BLaER1 treated with 17β-estradiol and CSF1 and Interleukin-3, amounts not matched to agents 10 nM and 100 nM (cell line): ENCODE results near the gene BCL11A.
A peak's percentile ranks its signal among the peaks of the same experiment; 100 is the strongest.

ENCODE experiments used
- H3K27ac ChIP-seq, 11 experiments: shearing (Covaris generic); formaldehyde crosslinking; 2 replicates each; pipeline ENCODE4 v1.8.1; 2022
- H3K27me3 ChIP-seq, 11 experiments: shearing (Covaris generic); formaldehyde crosslinking; 2 replicates each; pipeline ENCODE4 v1.8.1; 2022
- H3K36me3 ChIP-seq, 11 experiments: shearing (Covaris generic); formaldehyde crosslinking; 2 replicates each; pipeline ENCODE4 v1.8.1; 2022
- H3K4me1 ChIP-seq, 10 experiments: shearing (Covaris generic); formaldehyde crosslinking; 2 replicates each; pipeline ENCODE4 v1.8.1; 2022
- H3K4me2 ChIP-seq, 11 experiments: shearing (Covaris generic); formaldehyde crosslinking; 2 replicates each; pipeline ENCODE4 v1.8.1; 2022
- H3K4me3 ChIP-seq, 10 experiments: shearing (Covaris generic); formaldehyde crosslinking; 2 replicates each; pipeline ENCODE4 v1.8.1; 2022
- H3K9ac ChIP-seq, 11 experiments: shearing (Covaris generic); formaldehyde crosslinking; 2 replicates each; pipeline ENCODE4 v1.8.1; 2022
- H3K9me3 ChIP-seq, 11 experiments: shearing (Covaris generic); formaldehyde crosslinking; replicated peaks in 1 of 11; 2 replicates each; pipeline ENCODE4 v1.8.1; 2022
- H4K20me1 ChIP-seq, 11 experiments: shearing (Covaris generic); formaldehyde crosslinking; 2 replicates each; pipeline ENCODE4 v1.8.1; 2022
- Cebpa-rat ChIP-seq, 11 experiments: shearing (Covaris generic); IDR thresholded peaks; 2 replicates each; pipeline ENCODE4 v1.8.1; 2022

The BCL11A gene

GRCh38 chr2:60550984-60551239 is 2.5 kb downstream of the BCL11A start:
- Histone ChIP-seq H3K9me3 (no peaks in the 10 kb centered on the region), H3K4me3 (peak overlapping the region; percentile 72 to 95 (median 88)), H3K9ac (peak overlapping the region; percentile 78 to 99 (median 96); a peak in 21 of 22 replicates), H3K36me3 (peaks cover 0 to 6% (median 1%) of the 10 kb centered on the region in 11 experiments; a peak in 10 of 22 replicates), H3K27ac (peak overlapping the region in 9 of 11 experiments; percentile 88 to 98 (median 94); a peak in 18 of 22 replicates), H3K4me1 (peaks cover 25 to 33% (median 29%) of the 10 kb centered on the region in 10 experiments), H3K27me3 (no peaks in the 10 kb centered on the region), H3K4me2 (peak overlapping the region; percentile 83 to 98 (median 95)), H4K20me1 (peaks cover 0 to 21% (median 0%) of the 10 kb centered on the region in 11 experiments; a peak in 6 of 22 replicates)
- no peak for TF ChIP-seq Cebpa-rat (IDR thresholded peaks at IDR 0.05)

GRCh38 chr2:60550178-60550983 is 3.1 kb downstream of the BCL11A start:
- Histone ChIP-seq H3K9ac (peak overlapping the region; percentile 73 to 99 (median 96)), H3K36me3 (peaks cover 0 to 11% (median 7%) of the 10 kb centered on the region in 11 experiments; a peak in 15 of 22 replicates), H4K20me1 (peaks cover 0 to 27% (median 0%) of the 10 kb centered on the region in 11 experiments; a peak in 6 of 22 replicates), H3K27ac (peak overlapping the region; percentile 27 to 98 (median 92); a peak in 21 of 22 replicates), H3K4me1 (peaks cover 26 to 36% (median 35%) of the 10 kb centered on the region in 10 experiments), H3K4me3 (peak overlapping the region; percentile 72 to 95 (median 88)), H3K27me3 (no peaks in the 10 kb centered on the region), H3K9me3 (no peaks in the 10 kb centered on the region), H3K4me2 (peak overlapping the region; percentile 83 to 98 (median 95))
- no peak for TF ChIP-seq Cebpa-rat (IDR thresholded peaks at IDR 0.05)

GRCh38 chr2:60549928-60550177 is 3.6 kb downstream of the BCL11A start:
- Histone ChIP-seq H3K27me3 (no peaks in the 10 kb centered on the region), H4K20me1 (peaks cover 0 to 32% (median 0%) of the 10 kb centered on the region in 11 experiments; a peak in 6 of 22 replicates), H3K27ac (peak overlapping the region; percentile 27 to 98 (median 92); a peak in 21 of 22 replicates), H3K36me3 (peaks cover 0 to 17% (median 12%) of the 10 kb centered on the region in 11 experiments; a peak in 15 of 22 replicates), H3K9me3 (no peaks in the 10 kb centered on the region), H3K4me1 (peaks cover 32 to 41% (median 40%) of the 10 kb centered on the region in 10 experiments), H3K4me2 (peak overlapping the region; percentile 83 to 98 (median 95)), H3K9ac (peak overlapping the region; percentile 73 to 99 (median 96)), H3K4me3 (peak overlapping the region; percentile 72 to 95 (median 88))
- TF ChIP-seq Cebpa-rat (IDR thresholded peaks at IDR 0.05), result no peak

- H3K27ac ChIP-seq, result peak overlapping the region; percentile 27 to 98 (median 92); a peak in 21 of 22 replicates
- peaks cover 0 to 21% (median 17%) of the 10 kb centered on the region in 11 experiments; a peak in 15 of 22 replicates for H3K36me3 ChIP-seq
- peak overlapping the region; percentile 83 to 98 (median 95) for H3K4me2 ChIP-seq
- H3K9ac ChIP-seq, result peak overlapping the region; percentile 73 to 99 (median 96)
- no peak for TF ChIP-seq Cebpa-rat (IDR thresholded peaks at IDR 0.05)
- H3K9me3 ChIP-seq, result no peaks in the 10 kb centered on the region
- H3K4me3 ChIP-seq, result peak overlapping the region; percentile 72 to 95 (median 88)
- peaks cover 36 to 46% (median 45%) of the 10 kb centered on the region in 10 experiments for H3K4me1 ChIP-seq
- H3K27me3 ChIP-seq, result no peaks in the 10 kb centered on the region
- peaks cover 0 to 37% (median 0%) of the 10 kb centered on the region in 11 experiments; a peak in 6 of 22 replicates for H4K20me1 ChIP-seq
Measured at GRCh38 chr2:60549238-60549927, 4.1 kb downstream of the BCL11A start.

GRCh38 chr2:60548845-60549237 is 4.6 kb downstream of the BCL11A start:
- H3K4me2 ChIP-seq, result peak overlapping the region; percentile 83 to 98 (median 95)
- peaks cover 0 to 24% (median 17%) of the 10 kb centered on the region in 11 experiments; a peak in 15 of 22 replicates for H3K36me3 ChIP-seq
- peaks cover 42 to 51% (median 50%) of the 10 kb centered on the region in 10 experiments for H3K4me1 ChIP-seq
- no peak for TF ChIP-seq Cebpa-rat (IDR thresholded peaks at IDR 0.05)
- no peaks in the 10 kb centered on the region for H3K27me3 ChIP-seq
- no peaks in the 10 kb centered on the region for H3K9me3 ChIP-seq
- H3K27ac ChIP-seq, result peak overlapping the region in 10 of 11 experiments; percentile 70 to 98 (median 93); a peak in 21 of 22 replicates
- peak overlapping the region; percentile 72 to 95 (median 88) for H3K4me3 ChIP-seq
- peaks cover 0 to 39% (median 0%) of the 10 kb centered on the region in 11 experiments; a peak in 6 of 22 replicates for H4K20me1 ChIP-seq
- H3K9ac ChIP-seq, result peak overlapping the region; percentile 73 to 99 (median 96)

- no peaks in the 10 kb centered on the region for H3K9me3 ChIP-seq
- peak overlapping the region; percentile 72 to 95 (median 88); a peak in 18 of 20 replicates for H3K4me3 ChIP-seq
- H3K36me3 ChIP-seq, result peaks cover 0 to 29% (median 21%) of the 10 kb centered on the region in 11 experiments; a peak in 15 of 22 replicates
- no peak for TF ChIP-seq Cebpa-rat (IDR thresholded peaks at IDR 0.05)
- peak overlapping the region in 9 of 11 experiments; percentile 88 to 98 (median 94); a peak in 19 of 22 replicates for H3K27ac ChIP-seq
- no peaks in the 10 kb centered on the region for H3K27me3 ChIP-seq
- peak overlapping the region; percentile 83 to 98 (median 95) for H3K4me2 ChIP-seq
- peaks cover 0 to 39% (median 0%) of the 10 kb centered on the region in 11 experiments; a peak in 6 of 22 replicates for H4K20me1 ChIP-seq
- peaks cover 47 to 56% (median 55%) of the 10 kb centered on the region in 10 experiments for H3K4me1 ChIP-seq
- peak overlapping the region in 10 of 11 experiments; percentile 73 to 99 (median 96); a peak in 19 of 22 replicates for H3K9ac ChIP-seq
Measured at GRCh38 chr2:60548311-60548710, 5.1 kb downstream of the BCL11A start.

GRCh38 chr2:60547841-60548240 is 5.6 kb downstream of the BCL11A start:
- no peaks in the 10 kb centered on the region for H3K9me3 ChIP-seq
- peaks cover 52 to 61% (median 60%) of the 10 kb centered on the region in 10 experiments for H3K4me1 ChIP-seq
- peak overlapping the region in 8 of 11 experiments; percentile 89 to 98 (median 94); a peak in 16 of 22 replicates for H3K27ac ChIP-seq
- H3K4me3 ChIP-seq, result peak overlapping the region in 8 of 10 experiments; percentile 83 to 95 (median 90); a peak in 13 of 20 replicates
- peaks cover 0 to 39% (median 0%) of the 10 kb centered on the region in 11 experiments; a peak in 6 of 22 replicates for H4K20me1 ChIP-seq
- H3K9ac ChIP-seq, result peak overlapping the region in 9 of 11 experiments; percentile 61 to 99 (median 97); a peak in 16 of 22 replicates
- TF ChIP-seq Cebpa-rat (IDR thresholded peaks at IDR 0.05), result no peak
- H3K4me2 ChIP-seq, result peak overlapping the region; percentile 83 to 98 (median 95); a peak in 21 of 22 replicates
- peaks cover 0 to 33% (median 23%) of the 10 kb centered on the region in 11 experiments; a peak in 15 of 22 replicates for H3K36me3 ChIP-seq
- H3K27me3 ChIP-seq, result no peaks in the 10 kb centered on the region

- Histone ChIP-seq H3K36me3 (peaks cover 0 to 43% (median 30%) of the 10 kb centered on the region in 11 experiments; a peak in 15 of 22 replicates), H3K27ac (peak overlapping the region in 9 of 11 experiments; percentile 76 to 98 (median 94); a peak in 17 of 22 replicates), H3K27me3 (no peaks in the 10 kb centered on the region), H3K4me3 (peak overlapping the region in 8 of 10 experiments; percentile 8 to 95 (median 85); a peak in 10 of 20 replicates), H3K9me3 (no peaks in the 10 kb centered on the region), H3K4me1 (peaks cover 60 to 70% (median 69%) of the 10 kb centered on the region in 10 experiments), H3K4me2 (peak overlapping the region; percentile 83 to 98 (median 95)), H3K9ac (peak overlapping the region in 9 of 11 experiments; percentile 61 to 99 (median 97); a peak in 16 of 22 replicates), H4K20me1 (peaks cover 0 to 39% (median 0%) of the 10 kb centered on the region in 11 experiments; a peak in 6 of 22 replicates)
- TF ChIP-seq Cebpa-rat (IDR thresholded peaks at IDR 0.05), result no peak
Measured at GRCh38 chr2:60546756-60547420, 6.6 kb downstream of the BCL11A start.
